RWPE1 (cell line): ENCODE measurements around the gene CR1.
"Not testable (repeated sequence)": the region's sequence is repeated elsewhere in the genome, so short reads cannot be mapped to it uniquely, and the experiment has no call there.

Experiments used
- CTCF ChIA-PET: fragments of 350-600 bp; sonication (Branson Sonifier 250); formaldehyde crosslinking; extraction: SDS; loops from one replicate; lab custom pipeline; 2021; lab: Yijun Ruan, JAX
- POLR2A ChIA-PET: fragments of 400-600 bp; formaldehyde crosslinking; extraction: SDS; loops from one replicate; lab custom pipeline; 2020; ENCODE audit warnings: antibody characterized with exemption; ENCODE audit not compliant: low non-redundant PET; lab: Yijun Ruan, JAX
- DNase-seq: peaks from one replicate; pipeline ENCODE4 v3.0.0; 2012; ENCODE audit warnings: low spot score
- H3K27ac ChIP-seq: fragments of 450-650 bp; 2 replicates; pipeline ENCODE4 v1.5.1; 2017
- TF ChIP-seq, protein P1 (sequence below): fragments of 450-650 bp; conservative IDR thresholded peaks from 2 replicates; pipeline ENCODE4 v1.5.1; 2017; ENCODE audit warnings: low read depth, mild to moderate bottlenecking

CR1 gene

GRCh38 chr1:207658904-207659485 is 163.0 kb downstream of the CR1 start:
- DNase-seq: no peak
- H3K27ac ChIP-seq: no peak overlapping the region
- TF ChIP-seq, protein P1, sequence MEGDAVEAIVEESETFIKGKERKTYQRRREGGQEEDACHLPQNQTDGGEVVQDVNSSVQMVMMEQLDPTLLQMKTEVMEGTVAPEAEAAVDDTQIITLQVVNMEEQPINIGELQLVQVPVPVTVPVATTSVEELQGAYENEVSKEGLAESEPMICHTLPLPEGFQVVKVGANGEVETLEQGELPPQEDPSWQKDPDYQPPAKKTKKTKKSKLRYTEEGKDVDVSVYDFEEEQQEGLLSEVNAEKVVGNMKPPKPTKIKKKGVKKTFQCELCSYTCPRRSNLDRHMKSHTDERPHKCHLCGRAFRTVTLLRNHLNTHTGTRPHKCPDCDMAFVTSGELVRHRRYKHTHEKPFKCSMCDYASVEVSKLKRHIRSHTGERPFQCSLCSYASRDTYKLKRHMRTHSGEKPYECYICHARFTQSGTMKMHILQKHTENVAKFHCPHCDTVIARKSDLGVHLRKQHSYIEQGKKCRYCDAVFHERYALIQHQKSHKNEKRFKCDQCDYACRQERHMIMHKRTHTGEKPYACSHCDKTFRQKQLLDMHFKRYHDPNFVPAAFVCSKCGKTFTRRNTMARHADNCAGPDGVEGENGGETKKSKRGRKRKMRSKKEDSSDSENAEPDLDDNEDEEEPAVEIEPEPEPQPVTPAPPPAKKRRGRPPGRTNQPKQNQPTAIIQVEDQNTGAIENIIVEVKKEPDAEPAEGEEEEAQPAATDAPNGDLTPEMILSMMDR: no peak
- CTCF ChIA-PET: interaction anchor here (1.4 kb wide), 1 partner anchor 13 kb away, joined by 3 read pairs; no protein-coding TSS in a partner anchor
- POLR2A ChIA-PET: no interaction called here

- CTCF ChIA-PET: interaction anchor here (1.4 kb wide), 1 partner anchor 13 kb away, joined by 3 read pairs; no protein-coding TSS in a partner anchor
- POLR2A ChIA-PET: no interaction called here
- TF ChIP-seq, protein P1: no peak
- DNase-seq: no peak
- H3K27ac ChIP-seq: no peak overlapping the region
Observed at GRCh38 chr1:207659545-207660153, 163.7 kb downstream of the CR1 start.

DNA sequence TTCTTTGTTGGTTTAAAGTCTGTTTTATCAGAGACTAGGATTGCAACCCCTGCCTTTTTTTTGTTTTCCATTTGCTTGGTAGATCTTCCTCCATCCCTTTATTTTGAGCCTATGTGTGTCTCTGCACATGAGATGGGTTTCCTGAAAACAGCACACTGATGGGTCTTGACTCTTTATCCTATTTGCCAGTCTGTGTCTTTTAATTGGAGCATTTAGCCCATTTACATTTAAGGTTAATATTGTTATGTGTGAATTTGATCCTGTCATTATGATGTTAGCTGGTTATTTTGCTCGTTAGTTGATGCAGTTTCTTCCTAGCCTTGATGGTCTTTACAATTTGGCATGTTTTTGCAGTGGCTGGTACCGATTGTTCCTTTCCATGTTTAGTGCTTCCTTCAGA is 165.5 kb downstream of the CR1 start:
- CTCF ChIA-PET, H3K27ac ChIP-seq, DNase-seq, POLR2A ChIA-PET: not testable (repeated sequence)

DNA sequence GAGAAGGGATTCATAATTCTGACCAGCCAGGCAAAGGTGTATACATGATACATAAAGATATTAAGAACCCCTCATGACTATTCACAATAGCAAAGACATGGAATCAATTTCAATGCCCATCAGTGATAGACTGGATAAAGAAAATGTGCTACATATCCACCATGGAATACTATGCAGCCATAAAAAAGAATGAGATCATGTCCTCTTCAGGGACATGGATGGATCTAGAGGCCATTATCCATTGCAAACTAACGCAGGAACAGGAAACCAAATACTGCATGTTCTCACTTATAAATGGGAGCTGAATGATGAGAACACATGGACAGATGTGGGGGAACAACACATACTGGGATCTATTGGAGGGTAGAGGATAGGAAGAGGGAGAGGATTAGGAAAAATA is 170.4 kb downstream of the CR1 start:
- TF ChIP-seq, protein P1: no peak
- ChIA-PET CTCF (no interaction called here), POLR2A (no interaction called here)
- DNase-seq: no peak
- H3K27ac ChIP-seq: no peak overlapping the region

GRCh38 chr1:207669528-207670009 is 173.6 kb downstream of the CR1 start:
- no peak for DNase-seq
- TF ChIP-seq, protein P1: no peak
- CTCF ChIA-PET: interaction anchor here (0.6 kb wide), 1 partner anchor 147 kb away, joined by 3 read pairs; no protein-coding TSS in a partner anchor
- H3K27ac ChIP-seq: no peak overlapping the region
- POLR2A ChIA-PET: no interaction called here

GRCh38 chr1:207670192-207670591 is 174.2 kb downstream of the CR1 start:
- ChIA-PET CTCF (no interaction called here), POLR2A (no interaction called here)
- DNase-seq: no peak
- TF ChIP-seq, protein P1: no peak
- no peak overlapping the region for H3K27ac ChIP-seq

GRCh38 chr1:207670997-207671396 is 175.0 kb downstream of the CR1 start:
- POLR2A ChIA-PET: no interaction called here
- DNase-seq: no peak
- CTCF ChIA-PET: no interaction called here
- TF ChIP-seq, protein P1: no peak
- no peak overlapping the region for H3K27ac ChIP-seq
